GM19452 (cell line): Measurements from ENCODE around the gene POU4F2.
"Not testable (repeated sequence)": the region's sequence is repeated elsewhere in the genome, so short reads cannot be mapped to it uniquely, and the experiment has no call there.

Experiments
- ATAC-seq: cut with Tn5 transposase; IDR thresholded peaks from one replicate; pipeline ENCODE4 v1.9.1; 2021; ENCODE audit not compliant: unreplicated experiment

POU4F2 gene

DNA sequence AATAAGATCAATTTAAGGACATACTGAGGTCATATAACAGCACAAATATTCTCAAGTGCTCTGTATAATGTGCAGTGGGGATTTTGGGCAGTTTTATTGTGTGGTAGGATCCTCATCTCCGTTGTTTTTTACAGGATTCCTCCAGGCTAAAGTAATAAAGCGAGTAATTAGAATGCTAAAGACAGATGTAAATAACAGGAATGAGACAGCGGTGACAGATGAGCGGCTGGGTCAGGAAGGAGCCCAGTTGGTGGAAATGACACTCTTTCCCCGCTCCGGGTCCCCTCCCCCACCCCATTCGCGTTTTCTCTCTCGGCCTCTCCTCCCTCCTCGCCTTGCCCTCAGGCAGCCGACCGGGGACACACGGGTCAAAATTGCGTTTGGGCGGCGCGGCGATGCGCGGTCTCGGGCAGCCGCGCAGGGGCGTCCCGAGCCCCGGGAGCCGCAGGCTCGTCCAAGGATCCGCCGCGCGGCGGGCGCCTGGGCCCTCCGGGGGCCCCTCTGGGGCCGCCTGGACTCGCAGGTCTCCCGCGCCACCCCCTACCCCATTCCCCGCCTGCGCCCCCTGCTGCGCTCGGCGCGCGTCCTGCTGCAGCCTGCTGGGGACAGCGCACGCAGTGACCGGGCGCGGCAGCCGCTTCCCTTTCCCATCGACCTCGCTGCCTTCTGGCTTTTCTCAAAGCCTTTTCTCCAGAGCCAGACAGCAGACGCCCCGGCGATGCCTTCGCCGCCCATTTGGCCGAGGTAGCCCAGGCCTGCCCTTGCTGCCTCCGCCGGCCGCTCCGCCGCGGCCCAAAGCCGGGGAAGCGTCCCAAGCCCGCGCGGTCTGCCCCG lies 16.2 kb downstream of the POU4F2 start:
- ATAC-seq: no peak

DNA sequence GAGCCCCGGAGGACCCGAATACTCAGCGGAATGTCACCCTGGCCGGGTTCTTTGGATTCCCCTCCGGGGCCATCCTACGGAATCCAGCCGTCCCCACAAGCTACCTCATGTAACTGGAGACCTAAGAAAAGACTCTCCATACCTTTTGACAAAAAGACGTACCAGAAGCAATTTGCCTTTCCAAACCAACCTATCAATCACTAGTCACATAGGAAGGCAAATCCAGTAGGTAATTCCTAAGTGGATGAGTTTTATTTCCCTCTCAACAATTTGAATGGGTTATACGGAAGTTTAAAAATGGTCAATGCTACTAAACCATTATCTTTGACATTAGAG lies 16.8 kb downstream of the POU4F2 start:
- no peak for ATAC-seq

DNA sequence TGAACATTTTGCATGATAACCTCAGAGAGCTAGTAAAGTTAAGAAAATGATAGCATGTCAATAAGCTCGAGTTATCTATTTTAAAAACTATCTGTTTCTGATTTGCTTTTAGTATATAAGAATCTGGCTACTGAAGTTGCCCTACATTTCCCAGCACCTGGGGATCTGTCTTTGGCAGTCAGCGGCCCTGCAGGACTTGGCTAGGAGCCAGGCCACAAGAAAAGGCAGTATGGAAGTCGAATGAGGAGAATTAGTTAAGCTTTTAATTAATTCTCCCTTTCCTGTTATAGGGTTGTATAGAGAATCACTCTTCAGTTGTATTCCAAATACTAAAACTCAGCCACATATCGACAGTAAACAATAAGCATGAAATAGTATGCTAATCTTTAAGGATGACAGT lies 22.7 kb downstream of the POU4F2 start:
- ATAC-seq: no peak

DNA sequence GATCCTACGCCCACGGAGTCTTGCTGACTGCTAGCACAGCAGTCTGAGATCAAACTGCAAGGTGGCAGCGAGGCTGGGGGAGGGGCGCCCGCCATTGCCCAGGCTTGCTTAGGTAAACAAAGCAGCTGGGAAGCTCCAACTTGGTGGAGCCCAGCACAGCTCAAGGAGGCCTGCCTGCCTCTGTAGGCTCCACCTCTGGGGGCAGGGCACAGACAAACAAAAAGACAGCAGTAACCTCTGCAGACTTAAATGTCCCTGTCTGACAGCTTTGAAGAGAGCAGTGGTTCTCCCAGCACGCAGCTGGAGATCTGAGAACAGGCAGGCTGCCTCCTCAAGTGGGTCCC lies 25.2 kb downstream of the POU4F2 start:
- ATAC-seq: not testable (repeated sequence)

DNA sequence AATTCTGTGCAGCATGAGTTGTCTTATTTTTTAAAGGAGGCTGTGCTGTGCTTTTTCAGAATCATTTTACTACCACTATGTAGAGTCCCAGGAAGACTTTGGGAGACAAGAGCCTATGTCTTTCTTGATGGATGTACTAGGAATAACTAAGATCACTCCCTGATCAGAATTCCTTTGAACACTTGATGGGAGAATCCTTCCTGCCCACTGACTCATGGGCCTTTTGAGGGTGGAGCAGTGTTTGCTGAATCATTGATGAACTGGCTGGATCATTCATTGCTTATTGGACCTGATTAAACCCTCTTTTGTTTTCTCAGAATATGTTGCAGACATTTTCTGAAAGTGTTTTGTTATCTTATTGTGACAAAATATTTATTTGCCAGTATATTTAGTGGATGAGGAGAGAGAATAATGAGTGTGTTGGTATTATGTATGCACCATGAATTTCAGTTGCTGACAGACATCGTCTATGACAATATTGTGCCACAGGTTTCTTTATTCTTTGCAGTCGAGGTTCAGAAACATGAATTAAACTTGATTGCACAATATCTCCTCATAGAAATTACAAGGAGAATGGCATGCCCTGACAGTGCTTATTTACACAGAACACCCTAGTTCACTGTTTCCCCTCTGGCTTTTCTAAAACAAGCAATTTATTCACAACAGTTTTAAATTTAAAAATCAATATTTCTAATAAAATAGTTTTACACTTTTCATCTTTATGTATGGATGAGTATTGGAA lies 36.3 kb downstream of the POU4F2 start:
- no peak for ATAC-seq
